Raji (cell line): ENCODE results near the gene ASXL3.

Experiments used
- POLR2A ChIP-seq: IDR thresholded peaks from 2 replicates; pipeline ENCODE4 v1.6.1; 2011; ENCODE audit warnings: low read depth, low read length, control low read depth; ENCODE audit not compliant: insufficient read depth

ASXL3 gene

GRCh38 chr18:33781429-33781828 is 203.4 kb downstream of the ASXL3 start:
- TF ChIP-seq POLR2A: no peak
